GM19035 (cell line): ENCODE results near the gene ILF3.

ENCODE experiments used
- ATAC-seq: cut with Tn5 transposase; IDR thresholded peaks from one replicate; pipeline ENCODE4 v1.9.1; 2021; ENCODE audit not compliant: unreplicated experiment

Gene ILF3

GRCh38 chr19:10694706-10695307 is 40.7 kb downstream of the ILF3 start:
- ATAC-seq: no peak

GRCh38 chr19:10695401-10696398 is 41.6 kb downstream of the ILF3 start:
- peak; percentile 79 for ATAC-seq

DNA sequence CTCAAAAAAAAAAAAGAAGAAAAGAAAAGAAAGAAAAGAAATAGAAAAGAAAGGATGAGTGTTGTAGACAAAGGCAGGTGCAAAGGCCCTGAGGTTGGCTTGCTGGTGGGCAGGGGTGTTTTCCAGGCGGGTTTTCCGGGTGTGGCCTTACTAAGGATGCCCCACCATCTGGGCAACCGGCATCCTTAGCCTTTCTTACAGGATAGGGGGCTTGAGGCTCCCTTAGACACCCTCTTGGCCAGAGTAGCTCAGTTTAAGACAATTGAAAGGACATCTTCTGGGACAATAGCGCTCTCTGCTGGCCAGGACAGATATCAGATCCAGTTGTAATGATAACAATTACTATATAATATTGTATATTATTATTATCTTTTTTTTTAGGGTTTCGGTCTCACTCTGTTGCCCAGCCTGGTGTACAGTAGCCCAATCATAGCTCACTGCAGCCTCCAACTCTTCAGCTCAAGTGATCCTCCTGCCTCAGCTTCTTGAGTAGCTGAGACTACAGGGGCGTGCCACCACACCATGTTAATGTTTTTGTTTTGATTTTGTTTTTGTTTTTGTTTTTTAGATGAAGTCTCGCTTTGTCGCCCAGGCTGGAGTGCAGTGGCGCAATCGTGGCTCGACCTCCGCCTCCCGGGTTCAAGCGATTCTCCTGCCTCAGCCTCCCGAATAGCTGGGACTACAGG is 45.6 kb downstream of the ILF3 start:
- ATAC-seq: no peak

DNA sequence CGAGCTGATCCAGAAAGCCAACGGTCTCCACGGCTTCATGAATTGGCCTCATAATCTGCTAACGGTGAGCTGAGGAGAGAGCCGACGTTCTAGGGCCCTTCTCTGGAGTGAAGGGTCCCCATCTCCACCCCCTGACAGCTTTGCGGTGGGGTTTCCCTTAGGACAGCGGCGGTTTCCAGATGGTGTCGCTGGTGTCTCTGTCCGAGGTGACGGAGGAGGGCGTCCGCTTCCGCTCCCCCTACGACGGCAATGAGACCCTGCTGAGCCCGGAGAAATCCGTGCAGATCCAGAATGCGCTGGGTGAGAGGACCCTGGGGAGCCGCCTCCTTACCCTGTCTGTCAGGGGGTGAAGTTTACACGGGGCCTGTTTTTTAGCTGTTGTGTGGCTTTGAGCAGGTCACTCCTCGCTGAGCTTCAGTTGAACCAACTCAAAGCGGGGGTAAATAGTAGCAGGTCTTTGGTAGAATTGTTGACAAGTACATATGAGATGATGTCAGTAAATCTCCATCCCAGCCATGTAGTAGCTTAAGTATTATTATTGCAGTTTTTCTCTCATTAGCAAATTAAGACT is 47.9 kb downstream of the ILF3 start:
- peak; percentile 28 for ATAC-seq

DNA sequence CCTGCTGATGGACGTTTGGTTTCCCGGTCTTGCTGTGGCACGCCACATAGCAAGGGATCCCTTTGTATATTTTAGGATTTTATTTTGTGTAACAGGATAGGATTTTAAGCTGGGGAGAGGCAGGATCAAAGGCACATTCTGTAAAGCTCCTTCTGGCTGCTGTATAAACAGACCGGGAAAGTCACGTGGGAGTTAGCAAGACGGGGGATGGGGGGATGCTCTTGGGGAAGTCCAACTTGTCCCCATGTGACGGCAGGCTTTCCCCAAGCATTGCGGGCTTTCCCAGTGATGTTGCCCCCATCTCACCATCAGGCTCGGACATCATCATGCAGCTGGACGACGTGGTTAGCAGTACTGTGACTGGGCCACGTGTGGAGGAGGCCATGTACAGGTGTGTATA is 52.8 kb downstream of the ILF3 start:
- no peak for ATAC-seq

DNA sequence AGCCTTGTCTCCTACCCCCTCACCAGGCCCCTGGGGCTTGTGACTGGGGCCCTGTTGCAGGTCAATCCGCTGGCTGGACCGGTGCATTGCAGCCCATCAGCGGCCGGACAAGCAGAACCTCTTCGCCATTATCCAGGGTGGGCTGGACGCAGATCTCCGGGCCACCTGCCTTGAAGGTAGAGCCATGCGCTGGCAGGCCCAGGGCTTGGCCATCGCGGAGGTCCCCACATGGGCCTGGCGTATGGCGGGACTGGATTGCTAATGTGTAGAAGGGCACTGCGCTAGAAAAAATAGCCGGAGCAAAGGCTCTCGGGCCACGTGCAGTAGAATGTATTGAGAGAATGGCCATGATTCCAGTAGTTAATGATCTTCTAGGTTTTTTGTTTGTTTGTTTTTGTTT is 53.3 kb downstream of the ILF3 start:
- ATAC-seq: no peak

DNA sequence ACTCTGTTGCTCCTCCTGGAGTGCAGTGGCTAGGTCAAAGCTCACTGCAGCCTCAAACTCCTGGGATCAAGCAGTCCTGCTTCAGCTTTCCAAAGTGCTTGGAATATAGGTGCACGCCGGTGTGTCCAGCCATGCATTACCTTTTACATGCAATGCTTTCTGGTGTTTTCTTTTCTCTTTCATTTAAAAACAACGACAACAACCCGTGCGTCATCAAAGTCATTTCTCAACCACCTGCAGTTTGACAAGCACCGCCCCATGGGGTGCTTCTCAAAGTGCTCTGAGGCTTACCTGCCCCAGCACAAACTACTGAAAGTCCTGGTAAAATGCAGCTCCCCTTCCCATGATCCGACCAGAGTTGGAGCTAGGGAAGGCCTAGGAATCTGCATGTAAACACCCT is 54.1 kb downstream of the ILF3 start:
- no peak for ATAC-seq

DNA sequence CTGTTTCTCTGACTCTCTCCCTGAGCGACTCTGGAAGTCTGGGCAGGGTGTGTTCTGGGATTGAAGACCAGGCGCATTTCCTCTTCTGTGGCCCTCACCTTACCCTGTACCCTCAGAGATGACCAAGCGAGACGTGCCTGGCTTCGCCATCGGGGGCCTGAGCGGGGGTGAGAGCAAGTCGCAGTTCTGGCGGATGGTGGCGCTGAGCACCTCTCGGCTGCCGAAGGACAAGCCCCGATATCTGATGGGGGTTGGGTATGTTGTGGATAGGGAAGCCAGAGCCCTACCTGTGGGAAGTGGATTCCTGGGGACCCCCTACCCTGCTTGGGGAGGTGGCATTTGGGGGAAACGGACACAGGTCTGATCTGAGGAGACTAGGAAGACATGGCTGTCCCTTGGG is 57.9 kb downstream of the ILF3 start:
- no peak for ATAC-seq

DNA sequence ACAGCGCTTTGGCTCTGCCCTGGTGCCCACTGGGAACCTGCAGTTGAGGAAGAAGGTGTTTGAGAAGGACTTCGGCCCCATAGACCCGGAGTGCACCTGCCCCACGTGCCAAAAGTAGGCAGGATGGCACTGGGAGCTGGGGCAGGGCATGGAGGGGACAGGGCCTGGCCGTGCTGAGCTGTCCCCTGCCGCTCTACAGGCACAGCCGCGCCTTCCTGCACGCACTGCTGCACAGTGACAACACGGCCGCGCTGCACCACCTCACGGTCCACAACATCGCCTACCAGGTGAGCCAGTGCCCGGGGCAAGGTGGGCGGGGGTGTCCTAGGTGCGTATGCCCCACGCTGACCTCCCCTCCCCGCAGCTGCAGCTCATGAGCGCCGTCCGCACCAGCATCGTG is 58.6 kb downstream of the ILF3 start:
- no peak for ATAC-seq

- ATAC-seq: no peak
Observed at GRCh38 chr19:10713317-10713716, 59.2 kb downstream of the ILF3 start.

- ATAC-seq: no peak
Observed at GRCh38 chr19:10717054-10717355, 62.9 kb downstream of the ILF3 start.

DNA sequence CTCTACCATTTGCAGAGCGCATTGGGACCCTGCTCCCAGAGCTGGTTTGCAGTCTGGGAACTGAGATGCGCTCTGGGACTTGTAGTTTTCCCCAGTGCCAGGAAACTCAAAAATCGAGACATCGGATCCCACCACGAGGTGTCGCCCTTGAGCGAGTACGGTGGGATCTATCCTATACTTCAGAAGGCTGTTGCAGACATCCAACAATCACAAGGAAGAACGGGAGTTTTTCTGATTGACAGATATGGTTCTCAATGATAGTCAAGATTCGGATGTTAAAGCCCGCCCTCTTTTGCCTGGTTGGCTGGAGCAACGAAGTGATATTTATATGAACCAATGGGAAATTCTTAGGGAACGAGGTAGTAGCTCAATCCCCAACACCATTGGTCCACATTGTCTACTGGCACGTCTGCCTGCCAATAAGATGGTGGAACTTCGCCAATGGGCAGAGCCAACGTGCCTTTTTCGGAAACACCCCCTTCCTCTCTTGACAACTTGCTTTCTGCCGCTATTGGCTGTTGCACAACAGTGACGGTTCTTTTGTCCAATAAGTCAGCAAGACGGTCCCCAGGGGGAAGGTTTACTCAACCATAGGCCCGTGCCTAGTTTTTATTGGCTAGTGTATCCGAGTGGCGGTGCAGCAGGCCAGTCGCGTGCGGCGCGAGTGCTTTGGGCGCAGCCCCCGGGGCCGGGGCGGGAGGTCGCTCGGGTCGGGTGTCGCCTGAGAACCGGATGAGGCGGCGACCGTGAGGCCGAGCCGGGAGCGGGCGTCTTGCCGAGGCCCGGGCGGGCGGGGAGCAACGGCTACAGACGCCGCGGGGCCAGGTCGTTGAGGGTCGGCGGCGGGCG is 63.4 kb downstream of the ILF3 start, which contains the start of gene DNM2:
TSS of gene DNM2 (plus strand) at position 724 of the 849 bp plus-strand sequence. CDS start 164 bp downstream, outside the sequence.
- peak; percentile 89 for ATAC-seq

DNA sequence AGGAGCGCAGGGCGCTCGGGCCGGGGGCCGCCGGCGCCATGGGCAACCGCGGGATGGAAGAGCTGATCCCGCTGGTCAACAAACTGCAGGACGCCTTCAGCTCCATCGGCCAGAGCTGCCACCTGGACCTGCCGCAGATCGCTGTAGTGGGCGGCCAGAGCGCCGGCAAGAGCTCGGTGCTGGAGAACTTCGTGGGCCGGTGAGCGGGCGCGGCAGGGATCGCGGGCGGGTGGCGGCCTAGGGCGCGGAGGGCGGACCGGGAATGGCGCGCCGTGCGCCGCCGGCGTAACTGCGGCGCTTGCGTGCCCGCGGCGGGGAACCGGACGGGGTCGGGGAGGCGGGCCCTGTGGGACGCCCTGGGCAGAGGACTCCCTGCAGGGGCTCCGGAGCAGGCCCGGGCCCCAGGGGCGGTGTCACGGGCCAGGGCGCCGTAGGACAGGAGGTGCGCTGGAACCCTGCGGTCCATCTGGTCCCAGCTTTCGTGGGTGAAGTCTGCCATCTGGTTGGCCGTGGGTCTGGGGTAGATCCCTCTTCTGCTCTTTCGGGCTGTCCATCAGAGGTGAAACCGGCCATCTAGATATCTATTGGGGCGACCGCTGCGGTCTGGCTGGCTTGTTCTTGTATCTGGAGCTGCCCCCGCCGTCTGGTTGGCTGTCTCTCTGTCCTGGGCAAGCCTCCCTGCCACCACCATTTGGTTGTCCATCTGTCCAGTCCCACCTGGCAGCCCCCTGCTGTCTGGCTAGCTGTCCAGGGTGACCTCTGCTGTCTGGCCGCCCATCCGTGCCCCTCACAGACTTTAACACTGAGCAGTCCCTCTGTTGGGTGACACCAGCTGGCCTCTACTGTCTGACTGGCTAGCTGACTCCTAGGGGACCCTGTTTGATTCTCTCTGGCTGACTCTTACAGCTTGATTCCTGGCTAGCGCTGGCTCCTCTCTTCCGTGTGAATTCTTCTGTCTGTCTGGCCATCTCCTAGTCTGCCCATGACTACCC is 64.4 kb downstream of the ILF3 start:
- peak; percentile 17 for ATAC-seq

DNA sequence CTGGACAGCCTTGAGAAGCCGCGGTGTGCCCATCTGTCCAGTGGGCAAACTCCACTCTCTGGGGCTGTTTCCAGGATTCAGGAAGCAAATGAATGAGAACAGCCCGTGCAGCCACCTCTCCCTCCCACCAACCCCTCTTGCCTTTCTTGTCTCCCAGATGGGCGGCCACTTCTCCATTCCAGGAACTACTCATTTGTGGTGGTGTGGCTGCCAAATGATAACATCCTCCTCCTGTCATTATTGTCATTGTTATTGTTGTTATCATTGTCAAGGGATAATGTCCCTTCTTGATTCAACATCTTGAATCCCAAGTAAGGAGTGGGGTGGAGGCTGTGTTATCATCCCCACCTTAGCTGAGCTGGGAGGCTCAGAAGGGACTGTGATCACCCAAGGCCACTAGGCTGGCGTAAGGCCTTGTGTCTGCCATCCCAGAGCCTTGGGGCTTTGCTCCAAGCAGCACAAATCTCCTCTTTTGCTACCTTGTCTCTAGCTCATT is 65.4 kb downstream of the ILF3 start:
- ATAC-seq: no peak

GRCh38 chr19:10720607-10721125 is 66.5 kb downstream of the ILF3 start:
- ATAC-seq: no peak

DNA sequence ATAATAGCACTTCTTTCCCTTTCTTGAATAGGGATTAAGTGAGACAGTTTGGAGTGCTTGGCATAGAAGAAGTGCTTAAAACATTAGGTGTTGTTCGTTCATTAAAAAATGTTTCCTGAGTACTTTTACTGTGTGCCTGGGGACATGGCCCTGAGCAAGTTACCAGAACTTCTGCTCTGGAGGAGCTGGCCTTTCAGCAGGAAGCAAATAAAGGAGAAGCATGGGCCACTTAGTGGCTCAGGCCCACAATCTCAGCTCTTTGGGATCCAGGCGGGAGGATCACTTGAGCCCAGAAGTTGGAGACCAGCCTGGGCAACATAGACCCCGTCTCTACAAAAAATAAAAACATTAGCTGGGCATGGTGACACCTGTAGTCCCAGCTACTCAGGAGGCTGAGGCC is 69.4 kb downstream of the ILF3 start:
- no peak for ATAC-seq

GRCh38 chr19:10724573-10725071 is 70.5 kb downstream of the ILF3 start:
- no peak for ATAC-seq

DNA sequence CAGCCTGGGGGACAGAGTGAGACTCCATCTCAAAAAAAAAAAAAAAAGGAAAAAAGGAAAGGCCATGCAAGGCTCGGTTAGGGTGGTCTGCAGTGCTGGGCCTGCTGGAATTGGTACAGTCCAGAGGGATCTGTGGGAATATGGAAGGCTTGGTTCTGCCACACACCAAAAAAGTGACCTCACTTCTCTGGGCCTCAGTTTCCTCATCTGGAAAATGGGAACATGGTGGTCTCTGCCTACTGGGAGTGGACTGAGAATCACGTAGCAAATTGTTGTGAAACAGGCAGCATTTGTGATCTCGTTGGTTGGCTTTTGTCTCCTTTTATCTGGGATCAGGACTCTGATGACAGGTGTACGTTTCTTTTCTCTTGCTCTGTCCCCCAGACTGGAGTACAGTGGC is 71.3 kb downstream of the ILF3 start:
- ATAC-seq: no peak

DNA sequence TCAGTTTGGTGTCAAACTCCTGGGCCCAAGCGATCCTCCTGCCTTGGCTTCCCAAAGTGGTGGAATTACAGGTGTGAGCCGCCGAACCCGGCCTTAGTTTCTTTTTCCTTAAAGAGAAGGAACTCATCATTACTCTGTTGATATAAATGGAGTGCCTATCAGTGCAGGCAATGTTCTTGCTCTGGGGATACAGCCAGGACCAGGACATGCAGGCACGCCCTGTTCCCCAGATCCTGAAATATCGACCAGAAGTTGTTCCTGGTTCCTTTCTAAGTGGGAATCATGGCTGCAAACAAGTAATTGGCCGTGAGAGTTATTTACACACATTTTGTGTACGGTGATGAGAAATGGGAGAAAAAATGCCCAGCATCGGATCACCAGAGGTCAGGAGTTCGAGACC is 72.1 kb downstream of the ILF3 start:
- ATAC-seq: no peak
